HepG2 (cell line): ENCODE measurements around the gene CD36. TPM values are rescaled to one million over a fixed set of nuclear protein-coding genes. Genes with fewer than 3 reads are reported as not detected.

ENCODE experiments used
- ATAC-seq: fragments of 200-7000 bp; cut with Tn5 transposase; 3 replicates; pipeline ENCODE4 v1.9.1; 2020; ENCODE audit warnings: mild to moderate bottlenecking, moderate library complexity
- BruUV-seq: library from RNA; stranded (reverse); fragments of 400-500 nt; replicated peaks from 2 replicates; lab custom pipeline; 2021; lab: Mats Ljungman, UMichigan
- CTCF ChIA-PET: fragments of 300-600 bp; formaldehyde crosslinking; extraction: SDS; loops from one replicate; lab custom pipeline; 2021; ENCODE audit warnings: low total read pairs, inconsistent platforms, low intra/inter-chr PET ratio; lab: Yijun Ruan, JAX
- POLR2A ChIA-PET: fragments of 350-600 bp; sonication (Branson Sonifier 250); formaldehyde crosslinking; loops from one replicate; lab custom pipeline; 2020; ENCODE audit warnings: antibody characterized with exemption, inconsistent platforms; lab: Yijun Ruan, JAX
- DNase-seq: peaks from one replicate; pipeline ENCODE4 v3.0.0-alpha.2; 2015; ENCODE audit warnings: low spot score
- FAIRE-seq: peaks from 3 replicates; lab custom pipeline; 2011; peaks lifted over from hg19 to GRCh38; lab: Jason Lieb, UNC
- H2AFZ ChIP-seq: one replicate; pipeline ENCODE4 v1.6.1; 2011; ENCODE audit warnings: low read length, inconsistent platforms
- H3K27ac ChIP-seq: fragments of 300-600 bp; 3 replicates; pipeline ENCODE4 v1.8.0; 2011; ENCODE audit warnings: mixed run types, mild to moderate bottlenecking, mixed read lengths, low read length, inconsistent platforms; ENCODE audit not compliant: insufficient read depth; ENCODE audit errors: extremely low read length
- H3K27me3 ChIP-seq, 2 experiments: fragments of 200-600 bp in 1 of 2; 2 replicates in 1 of 2; 3 replicates in 1 of 2; pipeline versions ENCODE4 v1.6.0 to v1.8.0; 2011; ENCODE audit warnings: low read length in 2 of 2, mild to moderate bottlenecking in 2 of 2, moderate library complexity in 2 of 2, inconsistent platforms in 1 of 2; ENCODE audit not compliant: insufficient read depth in 2 of 2, control insufficient read depth in 1 of 2
- H3K36me3 ChIP-seq, 2 experiments: fragments of 200-600 bp in 1 of 2; replicated peaks in 1 of 2; 2 replicates in 1 of 2; 3 replicates in 1 of 2; pipeline versions ENCODE4 v1.5.1 to v1.8.0; 2011; ENCODE audit warnings: low read length in 2 of 2, inconsistent platforms in 1 of 2; ENCODE audit not compliant: insufficient read depth in 2 of 2, control insufficient read depth in 1 of 2
- H3K4me1 ChIP-seq: 2 replicates; pipeline ENCODE4 v1.5.1; 2012; ENCODE audit warnings: low read length, inconsistent platforms; ENCODE audit not compliant: insufficient read depth
- H3K4me2 ChIP-seq: 2 replicates; pipeline ENCODE4 v1.6.0; 2011; ENCODE audit warnings: low read depth, low read length, inconsistent platforms
- H3K4me3 ChIP-seq, 3 experiments: fragments of 200-600 bp in 1 of 3; sonication (generic), shearing (Covaris generic) in 1 of 3; replicated peaks in 1 of 3; 2 replicates each; pipeline ENCODE4 v1.5.1; 2011 to 2016; ENCODE audit warnings: low read length in 3 of 3, inconsistent platforms in 2 of 3, low read depth in 2 of 3, mild to moderate bottlenecking in 2 of 3, control low read depth in 1 of 3, mixed read lengths in 1 of 3; ENCODE audit not compliant: insufficient read depth in 1 of 3
- H3K79me2 ChIP-seq: one replicate; pipeline ENCODE4 v1.6.1; 2011; ENCODE audit warnings: low read length, inconsistent platforms; ENCODE audit not compliant: insufficient read depth
- H3K9ac ChIP-seq: 2 replicates; pipeline ENCODE4 v1.6.0; 2011; ENCODE audit warnings: mild to moderate bottlenecking, low read depth, low read length, inconsistent platforms; ENCODE audit not compliant: insufficient read depth
- H3K9me3 ChIP-seq: 2 replicates; pipeline ENCODE4 v1.5.1; 2012; ENCODE audit warnings: mild to moderate bottlenecking, low read length
- H4K20me1 ChIP-seq: 2 replicates; pipeline ENCODE4 v1.6.0; 2011; ENCODE audit warnings: inconsistent platforms, mild to moderate bottlenecking, low read length, moderate library complexity; ENCODE audit not compliant: insufficient read depth
- BHLHE40 ChIP-seq: IDR thresholded peaks from 2 replicates; pipeline ENCODE4 v1.6.1; 2011; ENCODE audit warnings: low read length, improper control_type of control experiment
- JUN ChIP-seq: sonication (generic); formaldehyde crosslinking; IDR thresholded peaks from 2 replicates; pipeline ENCODE4 v1.4.0; 2020; ENCODE audit warnings: mild to moderate bottlenecking, missing genetic modification reagents
- KAT2B ChIP-seq: fragments of 150-350 bp; IDR thresholded peaks from 2 replicates; pipeline ENCODE4 v1.6.1; 2014; ENCODE audit warnings: low read depth, low read length, borderline replicate concordance
- MAF1 ChIP-seq: sonication (generic); formaldehyde crosslinking; IDR thresholded peaks from 2 replicates; pipeline ENCODE4 v1.5.0; 2020; ENCODE audit warnings: missing genetic modification reagents, borderline replicate concordance
- MAFF ChIP-seq: IDR thresholded peaks from 2 replicates; pipeline ENCODE4 v1.6.1; 2011; ENCODE audit warnings: low read depth, low read length, improper control_type of control experiment
- MAFK ChIP-seq, 2 experiments: IDR thresholded peaks in 1 of 2; conservative IDR thresholded peaks in 1 of 2; 2 replicates each; pipeline ENCODE4 v1.6.1; 2011; ENCODE audit warnings: improper control_type of control experiment in 2 of 2, low read length in 2 of 2
- MTA1 ChIP-seq: sonication (generic); formaldehyde crosslinking; IDR thresholded peaks from 2 replicates; pipeline ENCODE4 v1.4.0; 2020; ENCODE audit warnings: missing genetic modification reagents, mild to moderate bottlenecking, borderline replicate concordance
- ZBTB39 ChIP-seq: sonication (generic); formaldehyde crosslinking; IDR thresholded peaks from 2 replicates; pipeline ENCODE4 v1.5.0; 2020; ENCODE audit warnings: missing genetic modification reagents
- ZNF703 ChIP-seq: sonication (generic); formaldehyde crosslinking; IDR thresholded peaks from 2 replicates; pipeline ENCODE4 v1.5.1; 2020; ENCODE audit warnings: missing genetic modification reagents, mild to moderate bottlenecking, moderate library complexity, borderline replicate concordance
- ZSCAN25 ChIP-seq: sonication (generic); formaldehyde crosslinking; IDR thresholded peaks from 2 replicates; pipeline ENCODE4 v1.8.0; 2022; ENCODE audit warnings: mild to moderate bottlenecking, missing genetic modification reagents
- WGBS: methylation state at CpG from one replicate; pipeline ENCODE4 v1.1.6; 2017; ENCODE audit warnings: low lambda C conversion rate; 5-methylcytosine and 5-hydroxymethylcytosine counted together
- in situ Hi-C: cut with HindIII; loops from 2 replicates; pipeline ENCODE4 v1.10.0; 2017; ENCODE audit warnings: low pct_unique_long_range_greater_than_20kb; ENCODE audit not compliant: extremely low pct_ligation_motif_present
- intact Hi-C: fragments of 100-400 bp; cut with micrococcal nuclease; formaldehyde crosslinking; loops from one replicate; pipeline ENCODE4 v1.10.0; 2022; ENCODE audit not compliant: unreplicated experiment
- polyA plus RNA-seq, 8 experiments: library from polyadenylated mRNA; depleted of rRNA in 3 of 8; stranded (reverse) in 7 of 8; unstranded in 1 of 8; fragments of >200 nt; fragmentation: Illumina TruSeq in 4 of 8; extraction: Trizol in 4 of 8; gene quantifications; 2 replicates each; pipeline versions ENCODE4 v1.2.1 to v1.2.3, GENCODE V29; 2011 to 2016; ENCODE audit warnings: low read depth in 4 of 8, missing spikeins in 1 of 8, mixed read lengths in 1 of 8; ENCODE audit not compliant: insufficient read depth in 1 of 8
- total RNA-seq, 5 experiments: library from RNA; depleted of rRNA; stranded (reverse); fragments of >200 nt; fragmentation: Illumina TruSeq; extraction: Trizol; gene quantifications; 2 replicates each; pipeline ENCODE4 v1.2.3, GENCODE V29; 2016; ENCODE audit warnings: low read depth in 1 of 5

The CD36 gene
- total and polyA plus RNA-seq, 2 of the 13 experiments (the other 11 are each of a cell fraction or from before 2014, with no cell fraction given) = 2.8 to 4.8 TPM

- H3K9ac ChIP-seq = no peak overlapping the region
- H3K4me2 ChIP-seq = no peak overlapping the region
- H3K4me3 ChIP-seq = no peak overlapping the region
- DNase-seq (no peak), ATAC-seq (no peak), FAIRE-seq (no peak)
- no TSS peak for BruUV-seq
- no peaks in the 10 kb centered on the region for H3K27me3 ChIP-seq
- no peak for TF ChIP-seq ZSCAN25 (CRISPR knock-in tag)
- no peak for TF ChIP-seq ZNF703 (CRISPR knock-in tag)
- no peak for TF ChIP-seq JUN (CRISPR knock-in tag)
- TF ChIP-seq MTA1 (CRISPR knock-in tag) = no peak
- no peak for TF ChIP-seq KAT2B
- no peak for TF ChIP-seq MAF1 (CRISPR knock-in tag)
- H2AFZ ChIP-seq = no peak overlapping the region
- ChIA-PET CTCF (no interaction called here), POLR2A (no interaction called here)
- WGBS = 73% methylated on average over 3 of the region's 3 CpGs
- H3K36me3 ChIP-seq = no peaks in the 10 kb centered on the region
- no peak overlapping the region for H3K27ac ChIP-seq
- in situ Hi-C loops = no loop called here
- no peaks in the 10 kb centered on the region for H3K9me3 ChIP-seq
- peaks cover 16% of the 10 kb centered on the region for H3K4me1 ChIP-seq
- no peaks in the 10 kb centered on the region for H3K79me2 ChIP-seq
- intact Hi-C loops = no loop called here
- no peaks in the 10 kb centered on the region for H4K20me1 ChIP-seq
Observed at GRCh38 chr7:80647436-80647835, 9.0 kb downstream of the CD36 start.

- H3K27me3 ChIP-seq = no peaks in the 10 kb centered on the region
- H3K9me3 ChIP-seq = no peaks in the 10 kb centered on the region
- H3K4me1 ChIP-seq = peaks cover 9% of the 10 kb centered on the region
- CTCF ChIA-PET = no interaction called here
- in situ Hi-C loops (no loop called here), intact Hi-C loops (no loop called here)
- DNase-seq (no peak), FAIRE-seq (no peak), ATAC-seq (no peak)
- H3K27ac ChIP-seq = no peak overlapping the region
- H3K4me2 ChIP-seq = no peak overlapping the region
- WGBS = 86% methylated on average over 2 of the region's 2 CpGs
- H3K9ac ChIP-seq = no peak overlapping the region
- no TSS peak for BruUV-seq
- H3K36me3 ChIP-seq = no peaks in the 10 kb centered on the region
- H4K20me1 ChIP-seq = no peaks in the 10 kb centered on the region
- POLR2A ChIA-PET = no interaction called here
- no peak overlapping the region for H2AFZ ChIP-seq
- H3K4me3 ChIP-seq = no peak overlapping the region
- TF ChIP-seq MAFK (conservative IDR thresholded peaks at IDR 0.05 in 1 of 2, IDR thresholded peaks at IDR 0.05 in 1 of 2; ENCODE audit: low read length in 2 of 2) (peak; percentile 86 to 95), MAFF (peak; percentile 92), ZBTB39 (CRISPR knock-in tag) (no peak), BHLHE40 (no peak)
- TF ChIP-seq, all 625 proteins: peak for 2
- no peaks in the 10 kb centered on the region for H3K79me2 ChIP-seq
Observed at GRCh38 chr7:80648031-80648600, 9.7 kb downstream of the CD36 start.
